Keratinocyte (primary cell): ENCODE results near the gene MOSMO.

Experiments used
- EZH2 ChIP-seq: IDR thresholded peaks from one replicate; pipeline ENCODE4 v1.6.1; 2012; ENCODE audit warnings: inconsistent platforms, mild to moderate bottlenecking, low read length, moderate library complexity
- TF ChIP-seq, protein P1 (sequence below), 3 experiments: IDR thresholded peaks in 1 of 3; conservative IDR thresholded peaks in 1 of 3; optimal IDR thresholded peaks in 1 of 3; 2 replicates in 2 of 3; 3 replicates in 1 of 3; pipeline versions ENCODE3 to v1.5.1; 2011; ENCODE audit warnings: low read length in 3 of 3, mild to moderate bottlenecking in 3 of 3, moderate library complexity in 2 of 3, control low read depth in 1 of 3, inconsistent platforms in 1 of 3; ENCODE audit not compliant: insufficient read depth in 2 of 3; ENCODE audit errors: extremely low read depth in 1 of 3

DNA sequence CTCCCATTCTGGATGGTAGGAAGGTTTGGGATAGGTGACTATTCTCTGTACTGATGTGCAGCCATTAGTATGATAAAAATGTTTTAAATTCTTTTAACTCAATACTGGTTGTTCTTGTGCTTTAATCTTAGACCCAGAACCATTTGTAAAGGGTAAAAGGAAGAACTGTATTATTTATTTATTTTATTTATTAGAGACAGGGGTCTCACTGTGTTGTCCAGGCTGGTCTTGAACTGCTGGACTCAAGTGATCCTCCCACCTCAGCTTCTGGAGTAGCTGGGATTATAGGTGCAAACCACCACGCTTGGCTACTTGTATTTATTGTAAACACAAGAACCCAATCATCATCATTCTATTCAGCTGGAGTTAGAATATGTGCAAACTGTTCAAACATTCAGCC is 2.2 kb upstream of the MOSMO start:
- TF ChIP-seq, protein P1, sequence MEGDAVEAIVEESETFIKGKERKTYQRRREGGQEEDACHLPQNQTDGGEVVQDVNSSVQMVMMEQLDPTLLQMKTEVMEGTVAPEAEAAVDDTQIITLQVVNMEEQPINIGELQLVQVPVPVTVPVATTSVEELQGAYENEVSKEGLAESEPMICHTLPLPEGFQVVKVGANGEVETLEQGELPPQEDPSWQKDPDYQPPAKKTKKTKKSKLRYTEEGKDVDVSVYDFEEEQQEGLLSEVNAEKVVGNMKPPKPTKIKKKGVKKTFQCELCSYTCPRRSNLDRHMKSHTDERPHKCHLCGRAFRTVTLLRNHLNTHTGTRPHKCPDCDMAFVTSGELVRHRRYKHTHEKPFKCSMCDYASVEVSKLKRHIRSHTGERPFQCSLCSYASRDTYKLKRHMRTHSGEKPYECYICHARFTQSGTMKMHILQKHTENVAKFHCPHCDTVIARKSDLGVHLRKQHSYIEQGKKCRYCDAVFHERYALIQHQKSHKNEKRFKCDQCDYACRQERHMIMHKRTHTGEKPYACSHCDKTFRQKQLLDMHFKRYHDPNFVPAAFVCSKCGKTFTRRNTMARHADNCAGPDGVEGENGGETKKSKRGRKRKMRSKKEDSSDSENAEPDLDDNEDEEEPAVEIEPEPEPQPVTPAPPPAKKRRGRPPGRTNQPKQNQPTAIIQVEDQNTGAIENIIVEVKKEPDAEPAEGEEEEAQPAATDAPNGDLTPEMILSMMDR (optimal IDR thresholded peaks at IDR 0.05 in 1 of 3, IDR thresholded peaks at IDR 0.05 in 1 of 3, conservative IDR thresholded peaks at IDR 0.05 in 1 of 3; ENCODE audit: extremely low read depth in 1 of 3, insufficient read depth in 2 of 3, low read length in 3 of 3), result no peak
- TF ChIP-seq EZH2, result no peak
